ENCODE measurements around the gene OR5B2. TPM values are rescaled to one million over a fixed set of nuclear protein-coding genes. Genes with fewer than 3 reads are reported as not detected.
"Not testable (repeated sequence)": the region's sequence is repeated elsewhere in the genome, so short reads cannot be mapped to it uniquely, and the experiment has no call there.

Gene OR5B2
- not detected in 2 replicates for total RNA-seq (2014; rRNA removed; shearing (Covaris generic); ENCODE audit: low replicate concordance)

GRCh38 chr11:58428021-58428420 lies at the start of gene OR5B2:
OR5B2 (minus strand) TSS chr11:58428121; CDS start chr11:58423261, 4,860 bp downstream.
- DNase-seq (ENCODE audit: low read depth) = no peak
- in situ Hi-C loops (cut with HindIII; ENCODE audit: low pct_unique_long_range_greater_than_20kb, low sequenced_read_pairs) = no loop called here

DNA sequence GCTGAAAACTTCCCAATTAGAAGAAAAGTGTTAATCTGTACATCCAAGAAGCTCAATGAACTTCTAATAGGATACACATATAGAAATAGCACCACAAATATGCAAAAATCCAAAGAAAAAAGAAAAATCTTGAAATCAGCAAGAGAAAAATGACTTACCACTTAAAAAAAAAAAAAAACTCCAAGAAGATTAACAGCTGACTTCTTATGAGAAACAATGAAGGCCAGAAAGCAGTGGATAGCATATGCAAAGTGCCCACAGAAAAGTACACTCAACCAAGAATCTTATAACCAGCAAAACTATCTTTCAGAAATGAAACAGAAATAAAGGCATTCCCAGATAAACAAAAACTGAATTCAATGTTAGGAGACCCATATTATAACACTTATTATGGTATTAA lies 44.0 kb upstream of the OR5B2 start:
- DNase-seq (ENCODE audit: low read depth) = no peak
- in situ Hi-C loops (cut with HindIII; ENCODE audit: low pct_unique_long_range_greater_than_20kb, low sequenced_read_pairs) = no loop called here

DNA sequence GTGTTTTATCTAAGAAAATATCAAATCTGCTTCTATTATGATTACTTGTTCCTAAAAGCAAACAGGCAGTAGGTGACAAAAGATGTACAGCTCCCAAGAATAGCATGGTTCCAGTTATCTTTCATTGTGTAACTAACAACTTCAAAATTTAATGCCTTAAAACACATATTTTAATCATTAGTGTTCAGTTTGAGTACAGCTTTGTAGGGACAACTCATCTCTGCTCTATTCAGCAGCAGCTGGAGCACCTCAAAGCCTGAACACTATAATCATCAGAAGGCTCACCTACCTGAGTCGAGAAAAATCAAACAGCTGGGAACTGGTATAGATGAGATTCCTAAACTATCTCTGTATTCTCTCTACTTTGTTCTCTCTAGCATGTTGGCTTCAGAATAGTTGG lies 38.4 kb upstream of the OR5B2 start:
- DNase-seq (ENCODE audit: low read depth) = no peak
- in situ Hi-C loops (cut with HindIII; ENCODE audit: low pct_unique_long_range_greater_than_20kb, low sequenced_read_pairs) = no loop called here

DNA sequence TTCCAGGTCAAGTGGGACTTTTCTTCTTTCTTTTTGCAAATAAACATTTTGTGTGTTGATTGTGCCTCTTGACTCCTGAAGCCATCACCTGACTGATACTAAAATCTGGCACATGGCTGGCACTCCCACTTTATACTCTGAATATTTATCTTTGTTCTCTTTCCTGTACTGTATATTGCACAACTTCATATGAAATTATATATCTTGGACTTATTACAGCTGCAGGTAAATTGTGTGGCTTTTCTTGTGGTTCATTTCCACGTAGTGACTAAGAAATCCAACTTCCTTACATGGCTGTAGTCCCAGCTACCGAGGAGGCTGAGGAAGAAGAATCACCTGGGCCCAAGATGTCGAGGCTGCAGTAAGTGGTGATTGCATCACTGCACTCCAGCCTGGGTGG lies 37.8 kb upstream of the OR5B2 start:
- no peak for DNase-seq (ENCODE audit: low read depth)
- in situ Hi-C loops (cut with HindIII; ENCODE audit: low pct_unique_long_range_greater_than_20kb, low sequenced_read_pairs) = no loop called here

GRCh38 chr11:58451585-58451984 lies 23.7 kb upstream of the OR5B2 start:
- DNase-seq (ENCODE audit: low read depth) = no peak
- in situ Hi-C loops (cut with HindIII; ENCODE audit: low pct_unique_long_range_greater_than_20kb, low sequenced_read_pairs) = no loop called here

DNA sequence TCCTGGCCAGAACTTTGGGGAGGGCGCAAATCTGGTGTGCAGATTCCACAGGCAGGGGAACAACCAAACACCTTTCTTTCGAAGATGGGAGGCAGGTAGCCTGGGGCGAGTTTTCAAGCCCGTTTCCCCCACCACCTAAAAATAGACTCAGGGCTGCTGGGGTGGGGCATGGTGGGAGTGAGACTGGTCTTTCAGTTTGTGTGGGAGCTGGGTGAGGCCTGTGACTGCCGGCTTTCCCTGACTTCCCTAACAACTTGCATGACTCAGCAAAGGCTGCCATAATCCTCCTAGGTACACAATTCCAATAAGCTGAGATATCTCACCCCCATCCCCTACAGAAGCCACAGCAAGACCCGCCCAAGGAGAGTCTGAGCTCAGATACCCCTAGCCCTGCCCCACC lies 18.4 kb upstream of the OR5B2 start:
- in situ Hi-C loops (cut with HindIII; ENCODE audit: low pct_unique_long_range_greater_than_20kb, low sequenced_read_pairs) = no loop called here
- no peak for DNase-seq (ENCODE audit: low read depth)

GRCh38 chr11:58444300-58444699 lies 16.4 kb upstream of the OR5B2 start:
- no peak for DNase-seq (ENCODE audit: low read depth)
- in situ Hi-C loops (cut with HindIII; ENCODE audit: low pct_unique_long_range_greater_than_20kb, low sequenced_read_pairs) = no loop called here

DNA sequence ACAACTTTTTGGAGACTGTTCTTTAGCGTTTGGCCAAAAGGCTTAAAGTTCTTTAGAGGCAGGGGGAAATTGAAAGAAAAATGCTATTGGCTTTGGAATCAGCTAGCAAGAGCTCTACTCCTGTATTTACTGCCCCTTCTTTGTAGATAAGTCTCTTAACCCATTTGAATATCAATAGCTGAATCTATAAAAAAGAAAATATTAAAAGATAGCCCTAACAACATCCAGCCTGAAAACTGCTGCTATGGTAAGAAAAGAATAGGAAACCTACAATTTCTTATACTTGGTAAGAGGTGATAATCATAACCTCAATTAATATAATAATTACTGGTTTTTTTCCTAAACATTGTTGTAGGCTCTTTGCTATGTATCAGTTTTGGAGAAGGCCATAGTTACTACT lies 14.2 kb upstream of the OR5B2 start, which contains the start of gene OR5B12:
OR5B12 (minus strand) TSS at position 101 of the 400 bp plus-strand sequence. CDS start 2,085 bp downstream, outside the sequence.
- DNase-seq (ENCODE audit: low read depth) = no peak
- in situ Hi-C loops (cut with HindIII; ENCODE audit: low pct_unique_long_range_greater_than_20kb, low sequenced_read_pairs) = no loop called here

DNA sequence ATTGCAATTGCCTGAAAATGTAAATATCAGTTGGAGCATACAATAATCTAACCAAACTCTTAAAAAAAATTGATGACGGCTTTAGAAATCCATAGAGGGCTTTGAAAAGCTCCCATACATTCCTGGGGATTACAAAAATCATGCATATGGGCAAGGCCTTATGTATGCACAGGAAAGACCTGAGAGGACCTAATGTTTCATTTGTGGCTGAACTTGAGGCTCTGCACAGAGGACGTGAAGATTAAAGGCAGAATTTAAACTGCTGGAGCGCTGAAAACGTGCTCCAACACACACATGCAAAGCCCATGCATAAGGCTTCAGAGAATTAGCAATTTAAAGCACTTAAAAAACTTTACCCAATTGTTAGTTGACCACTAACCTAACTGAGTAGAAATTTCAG lies 10.6 kb upstream of the OR5B2 start:
- no peak for DNase-seq (ENCODE audit: low read depth)
- in situ Hi-C loops (cut with HindIII; ENCODE audit: low pct_unique_long_range_greater_than_20kb, low sequenced_read_pairs) = no loop called here

DNA sequence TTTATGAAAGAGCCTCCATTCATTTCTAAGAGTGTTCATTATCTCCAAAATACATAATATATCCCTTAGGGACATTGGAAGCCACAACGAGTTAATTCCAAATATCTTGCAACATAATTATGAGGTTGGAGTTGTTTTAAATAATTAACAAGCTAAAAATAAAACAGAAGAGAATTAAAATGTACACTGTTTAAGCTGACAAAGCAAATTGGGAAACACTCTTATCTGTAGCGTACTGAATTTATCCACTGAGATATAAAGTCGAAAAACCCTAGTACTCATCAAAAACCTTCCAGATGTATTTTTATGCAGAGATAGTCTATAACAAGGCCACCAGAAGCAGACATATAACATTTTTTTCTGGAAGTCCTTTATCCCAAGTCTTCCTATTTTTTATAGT lies 6.3 kb upstream of the OR5B2 start:
- DNase-seq (ENCODE audit: low read depth) = no peak
- in situ Hi-C loops (cut with HindIII; ENCODE audit: low pct_unique_long_range_greater_than_20kb, low sequenced_read_pairs) = no loop called here

GRCh38 chr11:58433638-58434203 lies 5.8 kb upstream of the OR5B2 start:
- no peak for DNase-seq (ENCODE audit: low read depth)
- in situ Hi-C loops (cut with HindIII; ENCODE audit: low pct_unique_long_range_greater_than_20kb, low sequenced_read_pairs) = no loop called here

- no peak for DNase-seq (ENCODE audit: low read depth)
- in situ Hi-C loops (cut with HindIII; ENCODE audit: low pct_unique_long_range_greater_than_20kb, low sequenced_read_pairs) = no loop called here
Measured at GRCh38 chr11:58429273-58429672, 1.4 kb upstream of the OR5B2 start.

DNA sequence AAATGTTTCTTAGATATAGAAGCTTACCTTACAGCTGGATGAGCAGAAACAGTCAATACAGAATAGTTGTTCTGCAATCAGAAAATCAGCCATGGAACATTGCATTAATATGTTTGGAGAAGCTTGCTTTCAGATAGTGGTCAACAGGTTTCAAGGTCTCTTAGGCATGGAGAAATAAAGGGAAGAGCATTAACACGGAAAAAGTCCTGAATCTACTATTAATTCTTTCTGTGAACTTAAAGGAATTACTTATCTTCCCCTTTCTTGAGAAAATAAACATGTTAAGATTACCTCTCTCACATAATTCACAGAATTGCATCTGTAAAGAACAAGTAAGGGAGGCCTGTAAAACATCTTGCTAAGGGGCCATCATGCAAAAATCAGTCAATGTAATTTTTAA lies 21.1 kb downstream of the OR5B2 start, which contains the start of gene OR5B3:
OR5B3 (minus strand) TSS at position 101 of the 400 bp plus-strand sequence. CDS start 3,465 bp downstream, outside the sequence.
- in situ Hi-C loops (cut with HindIII; ENCODE audit: low pct_unique_long_range_greater_than_20kb, low sequenced_read_pairs) = no loop called here

DNA sequence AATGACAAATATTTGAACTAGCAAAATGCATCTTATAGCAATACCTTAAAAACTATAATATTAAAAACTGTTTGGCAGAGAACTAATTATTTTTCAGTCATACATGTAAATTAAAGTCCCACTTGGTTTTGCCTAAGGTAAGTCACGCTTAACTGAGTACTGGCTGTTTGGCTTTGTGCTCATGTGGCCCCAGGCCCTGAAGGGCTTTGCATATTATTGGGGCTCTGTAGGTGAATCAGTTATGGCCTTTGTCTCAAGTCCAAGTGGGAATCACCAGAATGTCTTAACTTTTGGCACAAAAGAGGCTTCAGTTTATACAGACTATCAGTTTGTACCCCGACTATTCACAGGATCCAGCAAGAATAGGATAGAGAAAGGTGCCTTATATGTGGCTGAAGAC lies 28.3 kb downstream of the OR5B2 start:
- in situ Hi-C loops (cut with HindIII; ENCODE audit: low pct_unique_long_range_greater_than_20kb, low sequenced_read_pairs); DNase-seq (ENCODE audit: low read depth): not testable (repeated sequence)

More for the DNA sequence above, 21.1 kb downstream of the OR5B2 start, which contains the start of gene OR5B3:
- no peak for DNase-seq (ENCODE audit: low read depth)

GRCh38 chr11:58395581-58395980 lies 32.3 kb downstream of the OR5B2 start:
- no peak for DNase-seq (ENCODE audit: low read depth)
- in situ Hi-C loops (cut with HindIII; ENCODE audit: low pct_unique_long_range_greater_than_20kb, low sequenced_read_pairs) = no loop called here

DNA sequence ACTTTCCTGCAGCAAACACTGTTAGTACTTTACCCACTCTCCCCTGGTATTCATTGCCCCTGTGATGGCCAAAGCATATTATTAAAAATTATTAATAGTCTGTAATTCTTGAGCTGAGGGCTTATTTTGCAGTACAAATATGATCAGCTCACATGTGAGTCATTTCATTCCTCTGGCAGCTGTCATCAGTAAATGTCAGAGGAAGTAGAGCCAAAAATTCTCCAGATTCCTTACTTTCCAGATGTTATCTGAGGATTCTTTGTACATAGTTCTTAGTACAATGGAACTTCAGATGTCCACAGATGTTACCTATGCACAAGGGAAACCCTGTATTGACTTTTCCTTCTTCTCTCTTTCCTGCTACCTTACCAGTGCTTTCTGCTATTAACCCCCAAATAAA lies 33.7 kb downstream of the OR5B2 start:
- in situ Hi-C loops (cut with HindIII; ENCODE audit: low pct_unique_long_range_greater_than_20kb, low sequenced_read_pairs) = no loop called here
- DNase-seq (ENCODE audit: low read depth) = no peak

- in situ Hi-C loops (cut with HindIII; ENCODE audit: low pct_unique_long_range_greater_than_20kb, low sequenced_read_pairs) = no loop called here
- no peak for DNase-seq (ENCODE audit: low read depth)
Measured at GRCh38 chr11:58392746-58393145, 35.2 kb downstream of the OR5B2 start.

DNA sequence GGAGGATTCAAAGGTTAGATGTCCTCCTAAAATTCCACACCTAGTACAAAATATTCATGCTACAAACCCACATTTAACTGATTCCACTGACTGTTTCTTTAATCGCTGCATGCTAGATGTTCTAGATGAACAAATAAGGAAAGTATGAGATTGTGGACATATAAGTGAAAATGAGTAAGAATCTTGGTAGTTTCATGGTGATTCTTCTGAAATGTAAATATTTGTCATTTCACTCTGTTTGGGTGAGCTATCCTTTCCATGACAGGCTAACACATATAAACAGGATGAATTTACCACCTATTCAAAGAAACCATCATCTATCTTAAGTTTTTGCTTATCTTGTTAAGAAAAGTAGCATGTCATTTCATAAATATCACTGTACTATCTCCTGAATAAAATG lies 36.0 kb downstream of the OR5B2 start:
- in situ Hi-C loops (cut with HindIII; ENCODE audit: low pct_unique_long_range_greater_than_20kb, low sequenced_read_pairs) = no loop called here
- no peak for DNase-seq (ENCODE audit: low read depth)

- DNase-seq (ENCODE audit: low read depth) = no peak
- in situ Hi-C loops (cut with HindIII; ENCODE audit: low pct_unique_long_range_greater_than_20kb, low sequenced_read_pairs) = no loop called here
Measured at GRCh38 chr11:58390551-58391063, 37.3 kb downstream of the OR5B2 start.

All from Caki2 (cell line).